Adrenal gland (tissue), 5 donors: ENCODE measurements around the gene SLC10A2.

Experiments used
- CTCF ChIP-seq, 6 experiments: fragments of 450-650 bp in 4 of 6; fragments of 200-600 bp in 2 of 6; sonication (generic) in 1 of 6; IDR thresholded peaks; 1 replicate in 5 of 6; 2 replicates in 1 of 6; pipeline versions ENCODE4 v1.5.1 to v1.8.0; 2016 to 2021; ENCODE audit warnings: antibody characterized with exemption in 6 of 6, mild to moderate bottlenecking in 2 of 6, moderate library complexity in 1 of 6
- POLR2A ChIP-seq, 2 donors: fragments of 450-650 bp; IDR thresholded peaks; one replicate each; pipeline ENCODE4 v1.6.1; 2017; ENCODE audit warnings: antibody characterized with exemption in 2 of 2, mild to moderate bottlenecking in 2 of 2, moderate library complexity in 1 of 2
- donor health status: DM: no; HTN: no; CAD: no.

DNA sequence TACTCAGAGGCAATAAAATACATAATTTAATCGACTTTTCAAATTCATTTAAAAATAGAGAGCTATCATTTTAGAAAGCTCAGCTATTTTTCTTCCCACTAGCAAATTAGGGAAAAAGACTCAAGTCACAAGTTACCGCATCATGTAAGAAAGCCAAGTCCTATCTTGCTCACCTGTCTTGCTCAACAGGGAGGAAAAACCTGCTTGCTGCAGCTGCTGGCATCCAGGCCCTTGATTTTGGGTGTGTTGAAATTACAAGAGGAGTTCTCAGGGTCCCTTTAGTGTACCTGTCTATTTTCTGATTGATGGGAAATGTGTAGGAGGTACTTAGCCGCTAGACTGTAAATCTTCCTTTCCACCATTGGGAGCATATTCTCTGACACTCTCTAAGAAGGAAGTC lies 22.2 kb downstream of the SLC10A2 start:
- TF ChIP-seq CTCF (IDR thresholded peaks at IDR 0.05), result no peak
- no peak for TF ChIP-seq POLR2A (IDR thresholded peaks at IDR 0.05)
